Measurements from ENCODE around the gene ABHD15. TPM values are rescaled to one million over a fixed set of nuclear protein-coding genes. Genes with fewer than 3 reads are reported as not detected.

Gene ABHD15
- total and polyA plus RNA-seq, 9 of the 15 experiments (the other 6 are each of a cell fraction or from before 2014, with no cell fraction given) = 0.85 to 4.2 (median 2.1) TPM

- TF ChIP-seq CBX8 (IDR thresholded peaks at IDR 0.05; ENCODE audit: borderline replicate concordance, extremely low read depth, low read depth, low read length, poor library complexity, severe bottlenecking) (no peak), E2F6 (IDR thresholded peaks at IDR 0.05; ENCODE audit: borderline replicate concordance in 1 of 2, extremely low read depth in 1 of 2, insufficient read depth in 1 of 2, insufficient read length in 1 of 2, low read depth in 1 of 2, low read length in 1 of 2, poor library complexity in 1 of 2, severe bottlenecking in 1 of 2) (peak; percentile 15 to 27), ELK3 (CRISPR knock-in tag; IDR thresholded peaks at IDR 0.05) (no peak), CTCF (IDR thresholded peaks at IDR 0.05 in 2 of 3, conservative IDR thresholded peaks at IDR 0.05 in 1 of 3; ENCODE audit: insufficient read depth in 2 of 3, low read depth in 1 of 3, low read length in 3 of 3) (peak; percentile 49 to 60 (median 57)), ZHX1 (conservative IDR thresholded peaks at IDR 0.05; ENCODE audit: low read length) (no peak), NONO (IDR thresholded peaks at IDR 0.05; ENCODE audit: low read depth in 2 of 2, low read length in 1 of 2) (no peak), CGGBP1 (CRISPR knock-in tag; IDR thresholded peaks at IDR 0.05) (no peak), ZBTB17 (CRISPR knock-in tag; IDR thresholded peaks at IDR 0.05) (no peak), THRAP3 (IDR thresholded peaks at IDR 0.05; ENCODE audit: borderline replicate concordance) (no peak), CLOCK (CRISPR knock-in tag; IDR thresholded peaks at IDR 0.05; ENCODE audit: borderline replicate concordance) (no peak), FOXJ3 (CRISPR knock-in tag; IDR thresholded peaks at IDR 0.05) (peak; percentile 73; the same call in 1 of the 2 replicates), NUFIP1 (IDR thresholded peaks at IDR 0.05; ENCODE audit: partially characterized antibody) (no peak), PRMT5 (CRISPR knock-in tag; IDR thresholded peaks at IDR 0.05) (peak; percentile 98), ZNF41 (CRISPR knock-in tag; conservative IDR thresholded peaks at IDR 0.05) (no peak)
Measured at GRCh38 chr17:29593591-29594518, 27.0 kb upstream of the ABHD15 start (continued).
